HG03039 (cell line): ENCODE results near the gene RAB27A.
"Not testable (repeated sequence)": the region's sequence is repeated elsewhere in the genome, so short reads cannot be mapped to it uniquely, and the experiment has no call there.

Experiments used
- ATAC-seq: cut with Tn5 transposase; IDR thresholded peaks from one replicate; pipeline ENCODE4 v1.9.1; 2021; ENCODE audit warnings: mild to moderate bottlenecking, moderate library complexity; ENCODE audit not compliant: unreplicated experiment

The RAB27A gene

DNA sequence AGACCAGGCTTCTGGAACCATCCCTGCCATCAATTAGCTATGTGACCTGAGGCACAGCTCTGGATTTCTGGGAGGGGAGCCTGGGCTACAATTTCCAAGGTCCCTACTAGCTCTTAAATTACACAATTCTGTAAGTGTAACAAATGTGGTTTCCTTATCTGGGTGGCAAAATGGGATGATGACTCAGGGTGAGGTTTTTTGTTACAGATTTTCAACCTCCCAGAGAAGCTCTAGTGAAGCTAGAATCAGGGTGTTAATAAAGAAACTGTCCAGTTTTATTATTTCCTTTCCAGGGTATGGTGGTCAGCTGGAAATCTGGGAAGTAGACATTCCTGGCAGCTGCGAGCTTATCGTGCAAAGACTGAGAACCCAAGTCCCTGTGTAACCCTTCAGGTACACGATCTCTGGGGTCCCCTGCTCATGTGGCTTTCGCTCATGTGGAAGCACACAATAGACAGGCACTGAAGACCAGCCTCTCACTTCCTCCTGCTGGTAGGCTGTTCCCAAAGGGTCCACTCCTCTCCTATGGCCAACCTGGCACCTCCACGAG, 7.3 kb downstream of the RAB27A start:
- ATAC-seq = no peak

DNA sequence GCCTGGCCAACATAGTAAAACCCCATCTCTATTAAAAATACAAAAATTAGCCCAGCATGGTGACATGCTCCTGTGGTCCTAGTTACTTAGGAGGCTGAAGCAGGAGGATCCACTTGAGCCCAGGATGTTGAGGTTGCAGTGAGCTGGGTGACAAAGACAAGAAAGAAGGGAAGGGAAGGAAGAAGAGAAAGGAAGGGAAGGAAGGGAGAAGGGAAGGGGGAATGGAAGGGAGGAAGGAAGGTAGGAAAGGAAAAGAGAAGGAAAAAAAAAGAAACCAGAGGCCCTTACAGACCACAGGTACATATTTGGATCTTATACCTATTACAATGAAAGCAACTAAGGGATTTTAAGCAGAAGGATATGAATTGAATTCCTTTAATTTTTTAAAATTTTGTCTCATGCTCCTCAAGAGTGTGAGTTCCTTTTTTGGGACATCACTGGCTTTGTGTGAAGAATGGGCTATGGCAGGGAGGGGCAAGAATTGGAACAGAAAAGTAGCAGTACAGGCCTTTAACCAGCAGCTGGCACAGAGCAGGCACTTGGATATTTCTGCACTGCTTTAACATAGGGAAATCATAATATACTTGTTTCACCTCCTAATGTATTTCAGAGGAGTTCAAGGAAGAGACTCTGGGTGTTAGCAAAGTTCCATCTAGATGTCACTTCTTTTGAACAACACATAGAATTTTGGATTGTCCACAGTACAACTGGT, 7.9 kb downstream of the RAB27A start:
- ATAC-seq = no peak

DNA sequence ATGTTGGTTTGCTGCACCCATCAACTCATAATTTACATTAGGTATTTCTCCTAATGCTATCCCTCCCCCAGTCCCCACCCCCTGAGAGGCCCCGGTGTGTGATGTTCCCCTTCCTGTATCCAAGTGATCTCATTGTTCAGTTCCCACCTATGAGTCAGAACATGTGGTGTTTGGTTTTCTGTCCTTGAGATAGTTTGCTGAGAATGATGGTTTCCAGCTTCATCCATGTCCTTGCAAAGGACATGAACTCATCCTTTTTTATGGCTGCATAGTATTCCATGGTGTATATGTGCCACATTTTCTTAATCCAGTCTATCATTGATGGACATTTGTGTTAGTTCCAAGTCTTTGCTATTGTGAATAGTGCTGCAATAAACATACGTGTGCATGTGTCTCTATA, 9.0 kb downstream of the RAB27A start:
- ATAC-seq = not testable (repeated sequence)

DNA sequence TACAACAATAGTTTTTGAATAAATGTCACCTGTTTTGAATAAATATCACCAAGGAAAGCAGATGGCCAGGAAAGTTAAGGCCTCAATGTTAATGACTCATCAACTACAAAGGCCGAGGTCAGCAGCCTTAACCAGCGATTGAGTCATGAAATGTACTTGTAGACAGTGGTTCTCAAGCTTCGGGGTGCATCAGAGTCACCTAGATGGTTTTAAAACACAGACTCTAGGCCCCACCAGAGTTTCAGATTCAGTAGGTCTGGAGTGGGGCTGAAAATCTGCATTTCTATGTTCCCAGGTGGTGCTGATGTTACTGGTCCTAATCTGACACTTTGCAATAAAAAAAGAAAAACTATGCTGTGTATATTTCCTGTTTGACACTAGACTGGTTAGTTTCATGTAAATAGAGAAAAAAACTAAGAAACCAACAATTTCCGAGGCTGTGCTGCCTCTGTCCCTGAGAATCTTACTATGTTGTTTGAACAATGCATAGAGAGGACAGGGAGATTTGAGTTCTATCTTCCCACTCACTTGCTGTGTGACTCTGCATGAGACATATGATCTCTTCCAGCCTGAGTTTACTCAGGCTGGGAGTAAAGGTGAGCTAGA, 9.8 kb downstream of the RAB27A start:
- peak; percentile 79 for ATAC-seq

DNA sequence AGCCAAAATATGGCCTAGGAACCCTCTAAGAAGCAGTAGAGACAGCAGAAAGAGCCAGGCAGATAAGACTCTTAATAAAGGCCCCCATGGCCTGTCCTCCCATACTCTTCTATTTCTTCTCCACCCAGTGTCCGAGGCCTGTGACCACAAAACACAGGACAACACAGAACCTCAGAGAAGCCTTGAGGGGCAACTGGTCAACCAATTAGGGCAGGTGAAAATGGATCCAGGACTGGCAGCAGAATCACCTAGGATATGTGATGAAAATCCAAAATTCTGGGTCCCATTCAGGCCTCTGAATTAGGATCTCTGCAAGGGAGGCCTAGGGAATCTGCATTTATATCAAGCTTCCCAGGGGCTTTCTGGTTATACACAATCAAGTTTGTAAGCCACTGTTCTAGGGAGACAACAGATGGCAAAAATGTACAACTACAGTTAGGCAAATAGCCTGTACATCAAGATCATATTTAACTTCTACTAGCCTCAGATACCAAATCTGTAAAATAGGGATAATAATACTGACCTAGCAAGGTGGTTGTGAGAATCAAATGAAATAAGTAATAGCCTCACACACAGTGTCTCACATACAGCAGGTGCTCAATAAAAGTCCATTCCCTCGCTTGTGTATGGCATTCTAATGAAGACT, 10.4 kb downstream of the RAB27A start:
- no peak for ATAC-seq

DNA sequence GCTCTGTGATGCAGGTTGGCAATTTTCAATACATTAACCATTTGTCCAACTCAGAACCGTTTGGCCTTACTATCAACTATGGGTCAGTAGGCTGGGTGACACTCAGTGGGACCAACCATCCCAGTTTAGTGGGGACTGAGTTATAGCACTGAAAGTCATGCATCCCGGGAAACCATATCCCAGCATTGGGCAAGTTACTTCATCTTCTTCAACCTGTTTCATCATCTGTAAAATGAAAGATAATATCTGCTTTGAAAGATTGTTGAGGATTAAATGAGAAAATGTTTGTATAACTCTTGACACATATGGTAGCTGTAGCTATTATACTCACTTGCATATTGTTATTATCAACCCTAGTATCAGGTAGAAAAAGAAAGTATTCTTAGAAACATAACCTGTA, 11.9 kb downstream of the RAB27A start:
- ATAC-seq = no peak

DNA sequence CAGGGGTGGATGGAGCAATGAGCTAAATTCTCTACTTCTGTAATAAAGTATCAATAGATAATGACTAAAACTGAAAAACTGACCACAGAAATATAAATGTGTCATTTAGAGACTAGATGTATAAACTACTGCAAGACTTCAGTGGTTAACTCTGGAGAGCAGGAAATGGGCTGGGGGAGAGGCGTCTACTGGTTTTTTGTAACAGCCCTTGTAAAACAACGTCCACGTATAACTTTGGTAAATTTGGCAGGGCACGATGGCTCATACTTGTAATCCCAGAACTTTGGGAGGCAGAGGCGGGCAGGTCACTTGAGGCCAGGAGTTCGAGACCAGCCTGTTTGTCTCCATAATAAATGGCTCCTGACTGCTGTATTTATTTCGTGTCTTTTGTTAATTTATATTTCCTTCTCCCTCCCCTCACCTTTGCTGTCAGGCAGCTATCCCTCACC, 12.5 kb downstream of the RAB27A start:
- ATAC-seq = peak; percentile 43

DNA sequence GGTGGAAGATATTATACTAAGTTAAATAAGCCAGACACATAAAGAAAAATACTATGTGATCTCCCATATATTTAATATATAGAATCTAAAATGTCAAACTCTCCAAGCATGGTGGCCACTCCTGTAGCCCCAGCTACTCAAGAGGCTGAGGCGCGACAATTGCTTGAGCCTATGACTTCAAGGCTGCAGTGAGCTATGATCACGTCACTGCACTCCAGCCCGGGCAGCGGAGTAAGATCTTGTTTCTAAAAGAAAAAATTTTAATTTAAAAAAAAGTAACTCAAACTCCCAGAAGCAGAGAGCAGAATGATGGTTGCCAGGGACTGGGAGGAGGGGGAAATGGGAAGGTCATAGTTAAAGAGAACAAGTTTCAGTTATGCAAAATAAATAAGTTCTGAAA, 13.3 kb downstream of the RAB27A start:
- ATAC-seq = no peak

DNA sequence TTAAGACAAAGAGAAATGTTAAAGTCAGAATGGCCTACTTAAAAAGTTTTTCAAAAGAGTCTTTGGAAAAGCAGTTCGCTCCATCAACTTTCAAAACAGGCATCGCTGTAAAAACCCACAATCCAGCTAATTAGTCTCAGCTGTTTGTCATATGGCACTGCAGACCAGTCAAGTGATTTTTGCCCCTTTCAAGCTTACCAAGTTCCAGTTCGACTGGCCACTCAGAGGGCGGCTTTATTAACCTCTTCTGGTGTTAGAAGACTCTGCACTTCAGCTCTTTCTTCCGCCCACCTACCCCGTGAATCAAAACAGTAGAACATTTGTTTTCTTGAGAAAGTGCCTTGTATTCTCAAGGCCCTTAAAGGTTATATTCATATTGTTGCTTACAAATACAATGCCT, 19.3 kb downstream of the RAB27A start:
- no peak for ATAC-seq

DNA sequence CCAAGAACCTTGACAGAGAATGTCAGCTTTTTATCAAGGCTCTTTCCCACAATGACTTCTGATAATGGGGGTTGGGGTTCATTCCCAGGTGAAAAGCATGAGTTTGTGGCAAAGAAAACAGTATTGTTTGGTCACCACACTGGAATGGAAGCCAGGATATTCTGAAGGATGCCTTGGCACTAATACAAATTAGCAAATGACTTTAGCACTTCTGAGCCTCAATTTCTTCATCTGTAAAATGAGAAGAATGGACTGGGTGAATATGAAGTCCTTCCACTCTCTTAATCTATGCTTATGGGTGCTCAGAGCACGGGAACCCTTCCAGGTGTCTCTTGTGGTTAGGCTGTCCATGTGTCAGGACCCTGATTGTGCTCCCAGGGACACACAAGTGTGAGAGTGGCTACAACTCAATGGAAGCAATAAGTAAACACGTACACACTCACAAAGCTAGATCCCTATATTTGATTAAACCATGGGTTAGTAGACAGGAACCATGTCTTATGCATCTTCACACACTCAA, 21.4 kb downstream of the RAB27A start:
- no peak for ATAC-seq

DNA sequence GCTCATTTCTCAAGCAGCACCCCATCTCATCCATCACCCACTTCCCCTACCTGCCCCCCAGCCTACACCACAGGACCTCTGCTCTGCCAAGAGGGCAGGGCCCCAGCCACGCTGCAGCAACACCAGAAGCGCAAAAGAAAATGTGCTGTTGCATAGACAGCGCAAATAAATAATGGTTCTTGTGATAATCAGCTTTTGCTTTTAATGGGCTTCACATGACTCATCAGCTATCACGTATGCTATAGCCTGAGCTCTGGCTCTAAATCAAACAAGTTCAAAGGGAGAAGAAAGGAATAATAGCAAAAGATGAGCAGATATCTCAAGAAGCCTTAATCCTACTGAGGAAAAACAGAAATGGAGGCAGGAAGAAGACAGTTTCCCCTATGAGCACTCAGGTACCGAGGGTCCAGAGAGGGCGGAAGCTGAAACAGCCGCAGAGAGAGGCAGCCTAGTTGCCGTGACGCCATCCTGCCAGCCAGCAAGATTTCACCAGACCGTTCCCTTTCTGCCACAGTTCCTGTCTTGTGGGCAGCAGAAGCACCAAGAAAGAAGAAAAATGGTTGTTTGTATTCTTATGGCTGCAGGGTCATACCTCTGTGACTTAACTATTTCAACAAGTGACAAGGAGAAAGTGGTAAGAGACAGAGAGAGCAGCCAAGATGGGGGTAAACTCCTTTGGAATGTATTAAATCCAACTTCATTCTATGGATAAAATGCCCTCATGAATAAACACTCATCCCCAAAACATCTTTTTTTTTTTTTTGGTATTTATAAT, 22.0 kb downstream of the RAB27A start:
- peak; percentile 78 for ATAC-seq

DNA sequence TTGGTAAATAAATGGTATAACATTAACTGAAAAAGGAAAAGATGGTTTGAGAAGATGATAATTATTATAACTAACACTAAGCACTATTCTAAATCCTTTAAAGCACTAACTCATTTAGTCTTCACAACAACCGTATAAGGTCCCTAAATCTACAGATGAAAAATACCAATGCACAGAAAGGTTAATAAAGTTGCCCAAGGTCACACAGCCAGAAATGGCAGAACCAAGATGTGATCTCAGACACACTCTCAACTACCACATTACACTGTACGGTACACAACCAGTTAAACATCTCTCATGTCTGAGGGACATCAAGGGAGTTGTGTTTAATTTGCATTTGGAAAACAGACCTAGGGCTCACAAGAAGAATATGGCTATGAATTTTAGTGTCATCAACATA, 23.1 kb downstream of the RAB27A start:
- ATAC-seq = no peak

DNA sequence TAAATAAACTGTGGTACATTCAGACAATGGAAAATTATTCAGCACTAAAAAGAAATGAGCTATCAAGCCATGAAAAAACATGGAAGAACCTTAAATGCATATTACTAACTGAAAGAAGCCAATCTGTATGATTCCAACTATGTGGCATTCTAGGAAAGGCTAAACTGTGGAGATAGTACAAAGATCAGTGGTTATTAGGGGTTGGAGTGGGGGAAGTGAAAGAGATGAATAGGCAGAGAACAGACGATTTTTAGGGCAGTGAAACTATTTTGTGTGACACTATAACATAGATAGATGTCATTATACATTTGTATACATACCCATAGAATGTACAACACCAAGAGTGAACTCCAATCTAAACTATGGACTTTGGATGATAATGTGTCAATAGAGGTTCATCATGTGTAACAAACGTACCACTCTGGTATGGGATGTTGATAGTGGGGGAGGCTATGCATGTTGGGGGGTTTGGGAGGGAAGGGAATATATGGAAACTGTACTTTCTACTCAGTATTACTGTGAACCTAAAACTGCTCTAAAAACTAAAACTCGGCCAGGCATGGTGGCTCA, 29.0 kb downstream of the RAB27A start:
- no peak for ATAC-seq

DNA sequence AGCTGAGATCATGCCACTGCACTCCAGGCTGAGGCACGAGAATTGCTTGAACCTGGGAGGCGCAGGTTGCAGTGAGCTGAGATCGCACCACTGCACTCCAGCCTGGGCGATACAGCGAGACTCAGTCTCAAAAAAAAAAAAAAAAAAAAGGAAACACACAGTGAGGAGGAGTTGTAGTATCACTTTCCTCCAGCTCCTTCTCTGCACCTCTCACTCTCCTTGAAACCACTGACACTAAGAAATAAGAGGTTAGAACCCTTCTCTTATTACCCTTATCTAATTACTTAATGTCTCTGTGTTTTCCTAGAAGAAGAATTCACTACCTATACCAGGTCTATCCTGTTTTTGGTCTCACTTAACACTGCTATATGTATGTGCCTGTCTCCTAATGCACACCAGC, 31.7 kb downstream of the RAB27A start:
- no peak for ATAC-seq

DNA sequence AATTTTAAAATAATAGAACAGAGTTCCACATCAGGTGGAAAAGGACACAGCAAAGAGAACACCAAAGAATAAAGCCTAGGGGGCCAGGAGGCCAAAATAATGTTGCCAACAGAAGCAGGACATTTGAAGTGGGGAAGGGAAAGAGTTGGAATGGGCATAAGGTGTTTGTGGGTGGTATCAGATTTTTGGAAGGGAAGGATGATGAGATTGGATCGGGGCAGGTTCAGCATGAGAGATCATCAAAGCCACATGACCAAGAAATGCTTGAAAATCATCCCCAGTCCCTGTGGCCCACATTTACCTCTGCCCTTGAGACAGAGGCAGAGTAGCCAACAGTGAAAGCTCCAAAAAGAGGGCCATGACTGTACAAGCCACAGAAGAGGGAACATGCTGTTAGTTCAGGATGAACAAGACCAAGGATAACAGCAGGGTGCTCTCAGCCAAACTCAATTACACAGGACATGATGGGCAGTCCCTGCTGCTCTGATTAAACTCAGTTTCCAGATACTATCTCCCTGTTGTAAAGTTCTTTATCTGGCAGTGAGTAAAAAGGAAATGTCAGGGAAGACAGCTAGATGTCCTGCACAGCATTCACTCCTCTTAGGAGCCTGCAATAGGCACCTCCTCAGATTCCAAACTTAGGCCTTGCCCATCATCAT, 32.5 kb downstream of the RAB27A start:
- no peak for ATAC-seq

DNA sequence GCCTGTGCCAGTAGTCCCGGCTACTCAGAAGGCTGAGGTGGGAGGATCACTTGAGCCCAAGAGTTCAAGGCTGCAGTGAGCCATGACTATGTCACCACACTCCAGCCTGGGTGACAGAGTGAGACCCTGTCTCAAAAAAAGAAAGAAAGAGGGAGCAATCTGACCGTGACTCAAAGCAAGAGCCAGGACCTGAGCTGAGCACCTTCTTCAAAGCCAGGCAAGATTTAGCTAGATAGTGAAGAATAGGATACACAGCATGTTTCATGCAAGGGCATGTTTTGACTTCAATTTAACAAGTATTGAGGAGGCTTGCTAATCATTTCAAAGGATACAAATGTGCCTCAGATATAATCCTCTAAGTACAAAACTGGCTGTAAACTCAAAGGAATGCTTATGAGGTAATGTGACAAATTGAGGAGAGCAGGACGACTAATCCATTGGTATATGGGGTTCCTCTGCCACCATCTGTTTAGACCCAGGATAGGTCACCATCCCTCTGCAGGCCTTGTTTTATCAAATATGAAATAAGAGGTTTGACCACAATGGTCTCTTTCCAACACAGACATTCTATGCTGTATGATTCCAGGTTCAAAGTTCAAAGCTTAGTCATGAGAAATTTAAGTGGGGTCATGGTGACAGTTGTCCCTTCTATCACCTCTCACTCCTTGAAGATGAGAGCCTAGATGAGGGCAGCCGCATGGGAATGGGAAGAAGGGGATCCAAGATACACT, 33.2 kb downstream of the RAB27A start:
- ATAC-seq = no peak

DNA sequence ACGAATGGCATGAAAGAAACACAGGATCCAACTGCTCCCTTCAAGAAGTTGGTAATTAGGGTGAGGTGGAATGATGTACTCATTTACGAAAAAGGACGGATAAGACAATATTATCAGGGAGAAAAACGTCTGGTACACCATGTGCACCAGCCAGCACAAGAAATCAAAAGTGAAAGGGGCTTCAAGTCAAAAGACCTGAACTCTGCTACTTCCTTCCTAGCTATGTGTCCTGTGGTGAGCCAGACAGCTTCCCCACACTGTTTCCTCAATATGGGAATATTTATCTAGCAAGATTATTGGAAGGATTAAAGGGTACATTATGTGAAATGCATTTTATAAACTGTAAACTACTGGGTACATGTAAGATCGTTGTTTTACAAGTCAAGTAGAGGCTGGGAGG, 33.9 kb downstream of the RAB27A start:
- ATAC-seq = no peak

DNA sequence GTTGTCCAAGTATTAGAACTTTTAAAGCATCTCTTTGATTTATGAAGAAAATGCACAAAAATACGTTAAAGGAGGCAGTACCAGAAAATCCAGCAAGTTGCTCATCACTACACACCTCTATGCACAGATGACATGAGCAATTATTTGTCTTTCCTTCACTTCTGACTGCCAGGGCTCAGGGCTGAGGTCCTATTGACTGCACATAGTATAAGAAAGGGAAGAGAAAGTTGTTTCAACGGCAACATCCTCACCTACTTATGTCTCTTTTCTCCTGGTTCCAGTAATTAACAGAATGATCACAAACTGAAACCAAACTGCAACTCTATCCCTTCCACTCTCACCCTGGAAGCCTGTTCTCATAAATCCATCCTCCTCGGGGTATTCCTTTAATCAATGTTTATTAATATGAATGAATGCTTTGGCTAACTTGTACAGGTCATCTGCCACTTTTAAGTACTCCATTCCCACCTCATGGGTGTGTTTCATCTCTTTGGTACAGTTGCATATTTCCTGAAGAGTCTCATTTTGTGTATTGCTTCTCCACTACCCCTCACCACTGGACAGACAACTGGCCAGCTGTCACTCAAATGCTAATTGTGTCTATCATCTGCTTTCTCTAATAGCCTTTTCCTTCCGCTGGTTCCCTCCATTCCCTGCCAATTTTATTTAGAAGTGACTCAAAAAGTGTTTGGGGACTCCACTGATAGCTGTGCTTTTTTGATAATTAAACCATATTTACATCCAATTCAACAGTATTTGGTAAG, 34.5 kb downstream of the RAB27A start:
- ATAC-seq = no peak

DNA sequence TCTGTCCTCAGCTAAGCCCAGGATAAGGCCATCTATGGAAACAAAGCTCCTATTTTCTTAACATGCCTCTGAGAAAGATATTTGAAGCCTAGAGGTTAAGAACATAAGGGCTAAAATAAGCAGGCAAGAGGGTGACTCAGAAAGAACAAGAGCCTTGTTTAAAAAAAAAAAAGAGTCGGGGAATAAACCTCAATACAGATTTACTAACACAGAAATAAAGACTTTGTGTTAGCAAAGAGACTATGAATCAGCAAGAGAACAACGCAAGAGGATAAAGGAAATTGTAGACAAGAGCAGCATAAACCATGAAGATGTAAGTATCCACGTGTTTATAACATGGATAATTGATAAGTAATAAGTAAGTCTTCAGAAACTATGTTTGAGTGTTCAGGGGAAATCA, 36.0 kb downstream of the RAB27A start:
- ATAC-seq = no peak
